NB4 (cell line): Measurements from ENCODE around the gene PGGHG.

Source experiments
- DNase-seq: peaks from one replicate; pipeline ENCODE4 v3.0.0; 2010; ENCODE audit warnings: low read depth
- H3K4me3 ChIP-seq: one replicate; pipeline ENCODE4 v1.5.1; 2011; ENCODE audit warnings: mild to moderate bottlenecking, low read depth, low read length, moderate library complexity
- MYC ChIP-seq: IDR thresholded peaks from 2 replicates; pipeline ENCODE4 v1.6.1; 2011; ENCODE audit warnings: low read depth, low read length
- POLR2A ChIP-seq: IDR thresholded peaks from 2 replicates; pipeline ENCODE4 v1.6.1; 2011; ENCODE audit warnings: mild to moderate bottlenecking; ENCODE audit not compliant: insufficient read length; ENCODE audit errors: extremely low read depth
- TF ChIP-seq, protein P1 (sequence below): IDR thresholded peaks from 2 replicates; pipeline ENCODE4 v1.6.1; 2011; ENCODE audit warnings: low read depth, low read length
- TF ChIP-seq, protein P2 (sequence below): IDR thresholded peaks from one replicate; pipeline ENCODE4 v1.5.1; 2012; ENCODE audit warnings: low read depth, low read length

PGGHG gene

DNA sequence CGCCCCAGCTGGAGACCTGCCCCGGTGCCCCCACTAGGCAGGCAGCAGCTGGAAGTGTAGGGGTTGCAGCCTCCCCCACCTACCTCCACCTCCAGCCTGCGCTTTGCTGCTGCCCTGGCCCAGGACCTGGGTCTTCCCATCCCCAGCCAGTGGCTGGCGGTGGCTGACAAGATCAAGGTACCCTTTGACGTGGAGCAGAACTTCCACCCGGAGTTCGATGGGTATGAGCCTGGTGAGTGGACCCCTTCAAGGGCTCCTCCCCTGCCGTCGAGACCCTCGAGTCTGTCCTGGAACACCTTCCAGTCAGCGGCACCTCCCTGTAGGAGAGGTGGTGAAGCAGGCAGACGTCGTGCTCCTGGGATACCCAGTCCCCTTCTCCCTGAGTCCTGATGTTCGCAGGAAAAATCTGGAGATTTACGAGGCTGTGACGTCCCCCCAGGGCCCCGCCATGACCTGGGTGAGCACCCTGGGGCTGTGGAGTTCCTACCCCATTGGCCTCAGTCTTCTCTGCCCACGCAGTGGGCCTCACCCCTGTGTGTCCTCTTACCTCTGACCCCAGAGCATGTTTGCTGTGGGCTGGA lies 4.4 kb downstream of the PGGHG start:
- TF ChIP-seq POLR2A (no peak), MYC (no peak)
- TF ChIP-seq, protein P1, sequence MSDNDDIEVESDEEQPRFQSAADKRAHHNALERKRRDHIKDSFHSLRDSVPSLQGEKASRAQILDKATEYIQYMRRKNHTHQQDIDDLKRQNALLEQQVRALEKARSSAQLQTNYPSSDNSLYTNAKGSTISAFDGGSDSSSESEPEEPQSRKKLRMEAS, result no peak
- TF ChIP-seq, protein P2, sequence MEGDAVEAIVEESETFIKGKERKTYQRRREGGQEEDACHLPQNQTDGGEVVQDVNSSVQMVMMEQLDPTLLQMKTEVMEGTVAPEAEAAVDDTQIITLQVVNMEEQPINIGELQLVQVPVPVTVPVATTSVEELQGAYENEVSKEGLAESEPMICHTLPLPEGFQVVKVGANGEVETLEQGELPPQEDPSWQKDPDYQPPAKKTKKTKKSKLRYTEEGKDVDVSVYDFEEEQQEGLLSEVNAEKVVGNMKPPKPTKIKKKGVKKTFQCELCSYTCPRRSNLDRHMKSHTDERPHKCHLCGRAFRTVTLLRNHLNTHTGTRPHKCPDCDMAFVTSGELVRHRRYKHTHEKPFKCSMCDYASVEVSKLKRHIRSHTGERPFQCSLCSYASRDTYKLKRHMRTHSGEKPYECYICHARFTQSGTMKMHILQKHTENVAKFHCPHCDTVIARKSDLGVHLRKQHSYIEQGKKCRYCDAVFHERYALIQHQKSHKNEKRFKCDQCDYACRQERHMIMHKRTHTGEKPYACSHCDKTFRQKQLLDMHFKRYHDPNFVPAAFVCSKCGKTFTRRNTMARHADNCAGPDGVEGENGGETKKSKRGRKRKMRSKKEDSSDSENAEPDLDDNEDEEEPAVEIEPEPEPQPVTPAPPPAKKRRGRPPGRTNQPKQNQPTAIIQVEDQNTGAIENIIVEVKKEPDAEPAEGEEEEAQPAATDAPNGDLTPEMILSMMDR, result no peak
- DNase-seq, result no peak
- H3K4me3 ChIP-seq, result no peak overlapping the region

DNA sequence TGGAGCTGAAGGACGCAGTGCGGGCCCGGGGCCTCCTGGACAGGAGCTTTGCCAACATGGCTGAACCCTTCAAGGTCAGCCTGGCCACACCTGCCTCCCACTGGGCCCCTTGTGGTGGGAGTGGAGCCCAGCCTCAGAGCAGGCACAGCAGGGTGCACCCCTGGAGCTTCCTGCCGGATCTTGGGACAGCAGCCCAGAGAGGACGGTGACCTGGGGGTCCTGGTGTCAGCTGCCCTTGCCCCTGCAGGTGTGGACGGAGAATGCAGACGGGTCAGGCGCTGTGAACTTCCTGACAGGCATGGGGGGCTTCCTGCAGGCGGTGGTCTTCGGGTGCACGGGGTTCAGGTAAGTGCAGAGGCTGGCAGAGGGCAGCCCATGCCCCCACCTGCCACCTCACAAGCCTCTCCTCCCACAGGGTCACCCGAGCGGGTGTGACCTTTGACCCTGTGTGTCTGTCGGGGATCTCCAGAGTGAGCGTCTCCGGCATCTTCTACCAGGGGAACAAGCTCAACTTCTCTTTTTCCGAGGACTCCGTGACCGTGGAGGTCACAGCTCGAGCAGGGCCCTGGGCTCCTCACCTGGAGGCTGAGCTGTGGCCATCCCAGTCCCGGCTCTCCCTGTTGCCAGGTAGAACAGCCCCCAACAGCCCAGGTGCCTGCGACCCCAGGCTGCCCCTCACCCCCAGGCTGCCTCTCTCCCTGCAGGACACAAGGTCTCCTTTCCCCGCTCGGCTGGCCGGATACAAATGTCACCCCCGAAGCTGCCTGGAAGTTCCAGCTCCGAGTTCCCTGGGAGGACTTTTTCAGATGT lies 5.1 kb downstream of the PGGHG start:
- DNase-seq, result no peak
- TF ChIP-seq MYC (no peak), POLR2A (no peak)
- TF ChIP-seq, protein P1, result no peak
- TF ChIP-seq, protein P2, result no peak
- no peak overlapping the region for H3K4me3 ChIP-seq

DNA sequence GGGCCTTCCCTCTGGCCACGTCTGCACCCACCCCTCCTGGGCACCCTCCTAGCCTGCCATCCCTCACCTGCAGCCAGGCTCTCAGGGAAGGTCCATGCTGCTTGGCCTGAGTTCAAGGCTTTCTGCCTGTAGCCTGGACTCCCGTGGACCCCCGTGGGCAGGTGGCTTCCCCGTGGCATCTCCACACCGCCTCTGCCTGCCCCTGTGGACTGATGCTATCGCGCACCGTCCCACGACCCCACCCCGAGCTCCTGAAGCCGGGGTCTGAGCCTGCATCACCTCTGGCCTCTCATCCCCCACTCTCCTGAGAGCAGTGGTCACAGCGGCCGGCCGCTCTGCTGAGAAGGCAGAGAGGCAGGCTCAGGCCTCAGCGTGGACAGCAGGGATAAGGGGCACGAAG lies 5.9 kb downstream of the PGGHG start:
- H3K4me3 ChIP-seq, result no peak overlapping the region
- TF ChIP-seq, protein P1, result no peak
- TF ChIP-seq, protein P2, result no peak
- TF ChIP-seq MYC (no peak), POLR2A (no peak)
- no peak for DNase-seq

DNA sequence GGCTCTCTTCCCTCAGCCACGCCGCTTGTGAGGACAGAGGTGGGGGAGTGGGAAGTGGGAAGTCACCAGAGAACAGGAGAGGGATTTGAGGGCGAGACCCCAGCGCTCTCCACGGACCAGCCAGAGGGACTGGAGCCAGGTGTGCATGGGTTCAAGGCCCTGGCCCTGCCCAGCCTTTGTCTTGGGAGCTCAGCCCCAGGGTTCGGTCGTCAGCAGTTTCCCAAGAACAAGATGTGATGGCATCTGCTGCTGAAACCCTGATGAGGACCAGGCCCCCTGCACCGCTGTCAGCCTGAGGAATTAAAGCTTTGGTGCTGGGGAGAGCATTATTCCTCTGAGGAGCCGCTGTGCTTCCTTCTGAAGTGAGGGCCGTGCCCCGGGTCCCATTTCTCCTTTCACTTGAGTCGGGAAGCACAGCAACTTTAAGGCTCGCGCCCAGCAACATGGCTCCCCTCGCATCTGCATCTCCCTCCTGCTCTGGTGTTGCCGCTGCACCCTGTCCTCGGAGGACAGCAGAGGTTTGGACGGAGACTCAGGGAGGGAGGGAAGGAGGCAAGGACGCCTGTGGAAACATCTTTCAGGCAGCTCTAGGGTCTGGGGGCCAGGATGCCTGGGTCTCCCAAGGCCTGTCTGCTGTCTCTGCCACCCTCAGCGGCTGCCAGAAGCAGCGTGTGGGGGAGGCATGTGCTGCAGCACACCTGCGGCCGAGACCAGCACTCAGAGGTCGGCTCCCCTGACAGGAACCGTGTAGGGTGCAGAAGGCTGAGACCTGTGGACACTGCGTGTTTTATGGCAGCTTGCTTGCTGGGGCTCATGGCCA lies 6.6 kb downstream of the PGGHG start:
- no peak for DNase-seq
- TF ChIP-seq, protein P2, result no peak
- TF ChIP-seq, protein P1, result no peak
- no peak for TF ChIP-seq POLR2A
- no peak for TF ChIP-seq MYC
- H3K4me3 ChIP-seq, result no peak overlapping the region

DNA sequence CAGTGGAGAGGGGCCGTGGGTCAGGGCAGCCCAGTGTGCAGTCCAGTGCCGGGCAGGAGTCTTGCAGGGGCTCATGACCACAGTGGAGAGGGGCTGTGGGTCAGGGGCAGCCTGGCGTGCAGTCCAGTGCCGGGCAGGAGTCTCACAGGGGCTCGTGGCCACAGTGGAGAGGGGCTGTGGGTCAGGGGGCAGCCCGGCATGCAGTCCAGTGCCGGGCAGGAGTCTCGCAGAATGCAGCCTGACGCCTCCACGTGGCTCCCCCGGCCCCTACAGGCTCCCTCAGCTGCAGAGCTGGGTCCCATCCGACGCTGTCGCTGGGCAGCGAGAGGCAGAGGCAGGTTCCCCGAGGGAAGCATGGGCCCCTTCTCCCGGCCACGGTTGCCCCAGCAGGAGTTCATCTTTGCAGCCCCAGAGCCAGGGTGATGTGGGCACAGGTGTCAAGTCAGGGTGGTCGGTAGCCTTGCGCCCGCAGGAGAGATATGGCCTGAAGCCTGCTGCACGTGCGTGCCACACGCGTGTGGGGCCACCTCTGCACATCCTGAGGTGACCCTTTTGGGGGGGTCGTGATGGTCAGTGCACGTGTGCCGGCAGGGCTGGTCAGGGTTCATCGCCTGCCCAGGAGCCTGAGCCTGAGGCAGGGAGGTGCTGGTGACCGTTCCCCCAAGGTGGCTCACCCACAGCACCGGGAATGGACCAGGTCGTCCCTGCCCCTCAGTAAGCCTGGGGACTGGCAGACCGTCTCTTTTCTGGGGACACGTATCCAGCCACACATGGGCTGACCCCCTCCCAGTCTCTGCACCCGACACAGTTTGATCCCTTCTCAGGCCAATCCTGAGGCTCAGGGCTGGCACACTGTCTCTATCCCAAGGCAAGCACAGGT lies 7.5 kb downstream of the PGGHG start:
- H3K4me3 ChIP-seq, result no peak overlapping the region
- no peak for DNase-seq
- TF ChIP-seq, protein P2, result no peak
- no peak for TF ChIP-seq MYC
- TF ChIP-seq, protein P1, result no peak
- no peak for TF ChIP-seq POLR2A
